ENCODE data around the gene RTN4RL1. TPM values are rescaled to one million over a fixed set of nuclear protein-coding genes. Genes with fewer than 3 reads are reported as not detected.

The RTN4RL1 gene
- total RNA-seq, 1 donor from 2014 or later = 25.0 TPM

DNA sequence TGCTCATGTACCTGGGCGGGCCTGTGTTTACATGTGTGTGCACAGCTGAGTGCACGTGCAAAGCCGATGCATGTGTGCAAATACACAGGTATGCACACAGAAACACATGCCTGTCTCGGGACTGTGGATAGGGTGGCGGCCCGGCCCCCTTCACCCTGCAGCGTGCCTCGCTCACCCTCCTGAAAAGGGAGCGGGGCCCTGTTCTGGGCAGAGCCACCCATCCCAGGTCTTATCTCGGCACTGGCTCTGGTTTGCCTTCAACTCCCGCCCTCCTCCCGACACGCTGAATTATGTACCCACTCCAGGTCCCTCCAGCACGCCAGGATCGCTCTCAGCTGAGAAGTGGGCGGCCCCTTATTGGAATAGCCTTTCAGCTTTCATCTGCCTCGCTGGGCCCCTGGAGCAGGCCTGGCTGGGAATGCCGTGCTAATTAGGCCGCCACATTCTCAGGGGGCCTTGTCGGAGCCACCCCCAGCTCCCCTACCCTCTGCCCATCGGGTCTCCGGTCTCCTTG is 77.8 kb downstream of the RTN4RL1 start:
- no peak for DNase-seq

GRCh38 chr17:1946021-1946932 is 78.9 kb downstream of the RTN4RL1 start:
- DNase-seq = no peak

DNA sequence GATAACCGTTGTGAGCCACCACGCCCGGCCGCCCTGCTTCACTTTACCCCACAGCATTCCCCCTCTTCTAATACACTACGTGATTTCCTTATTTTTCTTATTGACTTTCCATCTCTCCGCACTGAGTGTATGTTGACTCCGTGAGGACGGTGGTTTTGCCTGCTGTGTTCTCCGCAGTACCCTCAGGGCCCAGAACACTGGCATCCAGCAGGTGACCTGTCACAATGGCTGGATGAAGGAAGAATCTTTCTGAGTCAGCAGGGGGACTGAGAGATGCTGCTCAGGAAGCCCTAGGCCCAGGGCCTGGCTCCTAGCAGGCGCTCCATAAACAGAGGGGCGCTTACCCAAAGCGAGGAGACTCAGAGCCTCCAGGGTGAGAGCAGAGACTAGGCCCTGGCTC is 79.5 kb downstream of the RTN4RL1 start:
- no peak for DNase-seq

GRCh38 chr17:1943436-1943831 is 81.7 kb downstream of the RTN4RL1 start:
- no peak for DNase-seq

DNA sequence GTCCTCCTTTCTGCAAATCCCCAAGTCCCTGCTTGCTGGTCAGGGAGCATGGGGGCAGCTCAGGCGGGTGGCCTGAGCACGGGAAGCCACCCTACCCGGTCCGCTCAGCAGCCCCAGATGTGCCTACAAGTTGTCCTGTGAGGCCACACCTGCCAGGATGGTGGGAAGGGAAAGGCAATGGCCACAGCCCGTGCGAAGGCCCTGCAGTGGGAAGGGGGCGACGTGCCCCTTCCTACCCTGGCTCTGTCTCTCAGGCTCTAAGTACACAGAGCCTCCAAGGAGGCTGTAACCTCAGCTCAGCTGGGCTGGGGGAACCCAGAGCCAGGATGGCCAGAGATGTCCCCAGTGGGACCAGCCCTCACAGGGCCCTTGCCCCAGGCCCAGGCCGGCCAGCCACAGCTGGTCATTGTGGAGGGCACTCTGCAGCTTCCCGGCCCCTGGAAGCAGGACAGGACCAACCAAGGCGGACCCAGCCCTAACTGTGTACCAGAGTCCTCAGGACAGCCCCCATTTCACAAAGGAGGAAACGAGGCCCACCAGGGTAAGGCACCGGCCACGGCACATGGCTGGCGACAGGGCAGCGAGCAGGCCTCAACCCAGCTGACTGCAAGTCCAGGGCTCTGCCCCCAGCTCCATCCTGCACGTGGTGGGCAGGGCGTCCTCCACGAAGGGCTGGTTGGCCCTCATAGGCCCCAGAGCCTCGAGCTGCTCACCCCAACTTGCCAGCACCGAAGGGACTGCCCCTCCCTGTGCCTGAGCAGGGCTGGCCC is 82.3 kb downstream of the RTN4RL1 start:
- no peak for DNase-seq

GRCh38 chr17:1942066-1942365 is 83.1 kb downstream of the RTN4RL1 start:
- DNase-seq = no peak

GRCh38 chr17:1941272-1942065 is 83.7 kb downstream of the RTN4RL1 start:
- no peak for DNase-seq

DNA sequence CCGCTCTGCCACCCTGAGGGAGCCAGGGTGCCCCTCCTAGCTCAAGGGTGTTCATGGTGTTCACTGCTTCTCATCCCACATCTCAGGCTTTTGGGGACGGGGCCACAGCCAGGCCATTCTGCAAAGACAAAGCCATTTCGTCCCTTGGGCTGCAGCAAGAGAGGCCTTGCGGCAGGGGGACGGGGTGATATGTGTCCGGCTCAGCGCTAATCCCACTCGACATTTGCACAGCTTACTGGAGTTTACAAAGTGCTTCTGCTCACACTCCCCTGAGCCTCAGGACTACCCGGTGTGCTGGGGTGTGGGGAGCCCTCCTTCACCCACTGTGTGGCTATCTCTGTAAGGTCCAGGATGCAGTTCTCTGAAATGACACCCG is 84.3 kb downstream of the RTN4RL1 start:
- DNase-seq = no peak

- DNase-seq = no peak
Measured at GRCh38 chr17:1939981-1940809, 84.9 kb downstream of the RTN4RL1 start.

DNA sequence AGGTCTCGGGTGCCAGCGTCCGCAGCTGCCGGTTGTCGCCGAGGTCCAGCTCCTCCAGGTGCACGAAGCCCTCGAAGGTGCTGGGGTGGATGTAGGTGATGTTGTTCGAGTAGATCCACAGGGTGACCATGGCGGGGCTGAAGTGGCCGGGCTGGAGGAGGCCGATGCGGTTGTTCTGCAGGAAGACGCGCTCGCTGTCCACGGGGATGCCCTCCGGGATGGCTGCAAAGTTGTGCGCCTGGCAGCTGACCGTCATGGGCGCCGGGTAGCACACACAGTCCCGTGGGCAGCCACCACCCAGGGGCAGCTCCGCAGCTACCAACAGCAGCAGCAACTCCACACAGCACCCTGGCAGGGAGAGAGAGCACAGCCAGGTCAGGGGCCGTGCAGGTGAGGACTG is 87.7 kb downstream of the RTN4RL1 start:
- DNase-seq = no peak

DNA sequence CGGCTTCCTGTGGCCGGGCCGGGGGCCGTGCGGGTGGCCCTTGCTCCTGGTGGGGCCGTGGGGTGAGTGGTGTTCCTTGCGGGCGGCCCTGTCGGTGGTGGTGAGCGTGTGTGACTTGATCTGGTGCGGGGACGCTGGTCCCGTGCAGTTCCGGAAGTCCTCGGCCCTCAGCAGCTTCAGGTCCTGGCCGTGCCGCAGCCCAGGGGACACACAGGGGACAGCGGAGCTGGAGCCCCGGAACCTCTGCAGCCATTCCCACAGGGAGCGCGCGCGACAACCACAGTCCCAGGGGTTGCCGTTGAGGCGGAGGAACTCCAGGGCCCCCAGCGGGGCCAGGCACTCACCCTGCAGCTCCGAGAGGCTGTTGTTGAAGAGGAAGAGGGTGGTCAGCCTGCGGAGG is 88.4 kb downstream of the RTN4RL1 start:
- DNase-seq = no peak

GRCh38 chr17:1934901-1935300 is 90.2 kb downstream of the RTN4RL1 start:
- no peak for DNase-seq

DNA sequence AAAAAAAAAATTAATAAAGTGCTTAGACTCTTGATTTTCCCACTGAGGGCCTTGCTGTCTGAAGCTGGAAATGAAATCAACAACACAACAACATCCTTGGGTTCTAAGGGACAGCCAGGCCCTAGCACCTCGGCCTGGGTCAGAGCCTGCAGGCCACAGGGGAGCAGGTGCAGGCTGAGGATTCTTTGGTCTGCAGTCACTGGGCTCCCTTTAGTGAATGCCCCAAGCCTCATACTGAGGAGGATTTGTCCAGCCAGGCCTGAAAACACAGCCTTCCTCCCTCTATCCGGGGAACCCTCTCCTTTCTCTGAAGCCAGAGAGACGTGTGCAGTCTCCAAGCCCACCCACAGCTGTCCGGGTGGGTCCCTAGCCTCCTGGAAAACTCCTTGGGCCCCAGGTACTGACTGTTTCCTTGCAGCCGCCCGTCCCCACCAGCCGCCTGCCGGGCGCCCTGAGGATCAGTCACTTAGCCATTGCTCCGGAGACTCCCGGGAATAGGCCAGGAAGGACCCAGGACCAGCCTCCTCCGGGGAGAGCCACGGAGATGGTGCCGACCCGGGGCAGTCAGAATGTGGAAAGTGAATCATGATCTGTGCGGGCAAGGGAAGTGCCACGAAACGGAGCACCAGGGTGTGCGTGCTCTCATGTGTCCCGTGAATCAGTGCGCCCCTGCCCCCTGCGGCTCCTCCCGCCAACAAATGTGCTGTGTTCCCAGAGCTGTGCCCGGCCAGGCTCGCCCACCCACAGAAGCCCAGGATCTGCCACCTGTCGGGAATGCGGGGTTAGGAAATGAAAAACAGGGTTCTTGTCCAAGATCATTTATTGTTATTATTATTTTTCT is 91.0 kb downstream of the RTN4RL1 start:
- DNase-seq = no peak

DNA sequence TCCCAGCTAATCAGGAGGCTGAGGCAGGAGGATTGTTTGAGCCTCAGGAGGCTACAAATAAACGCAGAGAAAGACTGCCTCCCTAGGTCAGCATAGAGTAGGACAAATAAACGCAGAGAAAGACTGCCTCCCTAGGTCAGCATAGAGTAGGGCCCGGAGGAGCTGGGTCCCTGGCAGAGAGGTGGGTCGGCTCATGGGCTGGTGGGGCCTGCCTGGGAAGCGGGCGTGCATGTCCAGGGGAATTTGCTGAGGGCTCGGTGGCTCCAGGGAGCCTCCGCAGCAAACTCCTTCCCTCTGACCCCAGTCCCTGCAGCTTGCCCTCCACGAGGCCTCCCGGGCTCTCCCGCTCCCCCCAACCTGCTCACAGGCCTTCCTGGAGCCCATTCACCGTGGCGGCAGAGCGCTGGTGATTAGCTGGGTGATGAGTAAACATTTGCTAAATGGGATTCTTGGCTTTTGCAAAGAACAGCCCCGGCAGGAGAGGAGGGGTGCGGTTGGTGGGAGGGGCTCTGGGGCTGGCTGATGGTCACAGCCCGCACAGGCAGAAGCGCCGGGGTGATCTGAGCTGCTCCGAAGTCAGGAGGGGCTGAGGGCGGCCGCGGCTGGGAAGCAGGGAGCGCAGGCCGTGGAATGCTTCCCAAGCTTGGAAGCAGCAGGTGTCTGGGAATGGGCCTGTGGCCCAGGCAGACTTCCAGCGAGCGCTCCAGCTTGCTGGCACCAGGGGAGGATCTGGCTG is 93.1 kb downstream of the RTN4RL1 start:
- peak; percentile 59 for DNase-seq

GRCh38 chr17:1930337-1930645 is 94.8 kb downstream of the RTN4RL1 start:
- no peak for DNase-seq

- no peak for DNase-seq
Measured at GRCh38 chr17:1928976-1929375, 96.2 kb downstream of the RTN4RL1 start.

GRCh38 chr17:1920948-1921351 is 104.2 kb downstream of the RTN4RL1 start:
- DNase-seq = peak; percentile 83

GRCh38 chr17:1919201-1919600 is 105.9 kb downstream of the RTN4RL1 start:
- no peak for DNase-seq

- DNase-seq = no peak
Measured at GRCh38 chr17:1918346-1919162, 106.6 kb downstream of the RTN4RL1 start.
